ENCODE data around the gene NABP2.

Gene NABP2

GRCh38 chr12:56278905-56279304 lies 54.8 kb downstream of the NABP2 start:
- DNase-seq (ENCODE audit: low read depth, low spot score) = no peak

Measured in ELF-1 (cell line).